Right lobe of liver (tissue), 4 donors: ENCODE results near the gene FPR2.
A peak's percentile ranks its signal among the peaks of the same experiment; 100 is the strongest.

Source experiments
- CTCF ChIP-seq, 4 donors: fragments of 200-600 bp in 3 of 4; fragments of 450-650 bp in 1 of 4; IDR thresholded peaks; one replicate each; pipeline versions ENCODE4 v1.5.1 to v1.8.0; 2016 to 2022; ENCODE audit warnings: antibody characterized with exemption in 4 of 4, mild to moderate bottlenecking in 2 of 4
- POLR2A ChIP-seq: fragments of 450-650 bp; IDR thresholded peaks from one replicate; pipeline ENCODE4 v1.6.1; 2017; ENCODE audit warnings: antibody characterized with exemption, mild to moderate bottlenecking
- donor health status: DM: no; HTN: no; CAD: no.
- donor health status: DM: no; HTN: no; CAD: no.
- donor health status: DM: no; HTN: yes; CAD: no.

GRCh38 chr19:51796195-51796679, 35.3 kb downstream of the FPR2 start:
- TF ChIP-seq CTCF (IDR thresholded peaks at IDR 0.05) (no peak), POLR2A (peak; percentile 50)
